Measurements from ENCODE around the gene FIS1.

FIS1 gene

GRCh38 chr7:101240226-101241014, 4.5 kb downstream of the FIS1 start:
- DNase-seq (ENCODE audit: low read depth): no peak
- no peak for TF ChIP-seq CTCF (IDR thresholded peaks at IDR 0.05; ENCODE audit: control insufficient read depth, insufficient read depth, low read depth, low read length, missing control alignments)
- H3K4me3 ChIP-seq (ENCODE audit: control insufficient read depth, low read depth, low read length): no peak overlapping the region

GRCh38 chr7:101239951-101240220, 5.0 kb downstream of the FIS1 start:
- H3K4me3 ChIP-seq (ENCODE audit: control insufficient read depth, low read depth, low read length): no peak overlapping the region
- DNase-seq (ENCODE audit: low read depth): no peak
- no peak for TF ChIP-seq CTCF (IDR thresholded peaks at IDR 0.05; ENCODE audit: control insufficient read depth, insufficient read depth, low read depth, low read length, missing control alignments)

- no peak for DNase-seq (ENCODE audit: low read depth)
- TF ChIP-seq CTCF (IDR thresholded peaks at IDR 0.05; ENCODE audit: control insufficient read depth, insufficient read depth, low read depth, low read length, missing control alignments): no peak
- H3K4me3 ChIP-seq (ENCODE audit: control insufficient read depth, low read depth, low read length): no peak overlapping the region
Observed at GRCh38 chr7:101239191-101239950, 5.5 kb downstream of the FIS1 start.

- DNase-seq (ENCODE audit: low read depth): no peak
- no peak for TF ChIP-seq CTCF (IDR thresholded peaks at IDR 0.05; ENCODE audit: control insufficient read depth, insufficient read depth, low read depth, low read length, missing control alignments)
- H3K4me3 ChIP-seq (ENCODE audit: control insufficient read depth, low read depth, low read length): no peak overlapping the region
Observed at GRCh38 chr7:101238226-101239182, 6.4 kb downstream of the FIS1 start.

- TF ChIP-seq CTCF (IDR thresholded peaks at IDR 0.05; ENCODE audit: control insufficient read depth, insufficient read depth, low read depth, low read length, missing control alignments): no peak
- DNase-seq (ENCODE audit: low read depth): no peak
- H3K4me3 ChIP-seq (ENCODE audit: control insufficient read depth, low read depth, low read length): no peak within 1 kb of the TSS
Observed at GRCh38 chr7:101237206-101238067, 7.4 kb downstream of the FIS1 start, which contains the start of gene CLDN15. Gene CLDN15 (minus strand): TSS chr7:101237802. CDS start chr7:101237581, 221 bp downstream.

Data from AG09309 (cell line).